Loucy (cell line): ENCODE measurements around the gene MAGIX.

ENCODE experiments used
- CTCF ChIP-seq: fragments of 200-600 bp; sonication (generic); conservative IDR thresholded peaks from 2 replicates; pipeline ENCODE4 v1.5.1; 2014; ENCODE audit warnings: mild to moderate bottlenecking, antibody characterized with exemption, low read length
- EZH2phosphoT487 ChIP-seq: fragments of 200-600 bp; IDR thresholded peaks from 2 replicates; pipeline ENCODE4 v1.6.1; 2018; ENCODE audit warnings: antibody characterized with exemption, mild to moderate bottlenecking, moderate library complexity, borderline replicate concordance

GRCh38 chrX:49147282-49147681 is 15.3 kb upstream of the MAGIX start:
- TF ChIP-seq CTCF: no peak
- no peak for TF ChIP-seq EZH2phosphoT487
